ENCODE measurements around the gene STX11. TPM values are rescaled to one million over a fixed set of nuclear protein-coding genes. Genes with fewer than 3 reads are reported as not detected.
"Not testable (repeated sequence)": the region's sequence is repeated elsewhere in the genome, so short reads cannot be mapped to it uniquely, and the experiment has no call there.

The STX11 gene
- total RNA-seq, 1 donor from 2014 or later, result 12.9 TPM

DNA sequence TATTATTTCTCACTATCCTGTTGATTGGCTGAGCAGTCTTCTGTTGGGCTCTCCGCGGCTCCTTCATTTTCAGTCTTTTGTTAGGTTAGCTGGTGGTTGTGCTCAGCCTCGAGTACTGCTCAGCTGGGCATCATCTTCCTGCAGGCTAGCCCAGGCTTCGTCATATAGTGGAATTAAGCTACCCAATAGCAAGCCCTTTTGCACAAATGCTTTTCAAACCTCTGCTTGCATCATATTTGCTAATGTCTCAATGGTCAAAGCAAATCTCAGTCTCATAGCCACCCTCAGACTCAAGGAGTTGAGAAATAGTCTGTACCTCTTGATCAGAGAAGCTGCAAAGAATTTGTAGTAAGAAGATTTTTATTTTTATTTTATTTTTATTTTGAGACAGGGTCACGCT lies 23.7 kb downstream of the STX11 start:
- no peak for DNase-seq (ENCODE audit: low read depth, low spot score)

DNA sequence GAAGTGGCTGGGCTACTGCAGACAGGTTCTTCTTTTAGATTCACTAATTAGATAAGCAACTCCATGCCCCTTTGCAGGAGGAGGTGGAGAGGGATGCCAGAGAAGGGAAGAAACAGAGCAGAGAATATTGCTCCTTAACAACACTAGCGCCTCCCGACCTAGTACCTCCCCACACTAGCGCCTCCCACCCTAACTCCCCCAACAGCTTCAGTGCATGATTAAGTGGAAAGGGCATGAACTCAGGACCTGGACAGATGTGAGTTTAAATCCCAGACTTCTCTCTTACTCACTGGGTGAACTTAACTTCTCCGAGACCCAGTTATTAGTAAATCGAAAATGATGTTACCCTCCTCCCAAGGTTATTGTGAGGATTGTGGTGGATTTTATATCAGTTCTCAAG lies 25.7 kb downstream of the STX11 start:
- DNase-seq (ENCODE audit: low read depth, low spot score), result no peak

DNA sequence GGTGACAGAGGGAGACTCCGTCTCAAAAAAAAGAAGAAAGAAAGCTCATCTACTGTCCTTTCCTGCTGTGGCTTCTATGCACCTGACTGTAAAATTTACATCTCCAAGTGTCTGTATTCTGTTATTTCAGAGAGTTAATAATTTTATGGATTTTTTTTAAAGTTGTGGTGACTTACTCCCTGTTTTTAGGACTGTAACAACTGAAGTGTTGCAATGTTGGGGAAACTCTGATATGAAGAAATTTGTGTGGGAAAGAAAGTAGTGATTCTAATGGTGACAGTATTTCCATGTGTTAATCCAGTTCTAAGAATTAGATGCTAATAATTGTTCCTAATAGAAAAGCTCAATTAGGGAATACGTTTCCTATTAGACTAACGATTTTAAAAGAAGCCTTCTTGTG lies 27.4 kb downstream of the STX11 start:
- no peak for DNase-seq (ENCODE audit: low read depth, low spot score)

DNA sequence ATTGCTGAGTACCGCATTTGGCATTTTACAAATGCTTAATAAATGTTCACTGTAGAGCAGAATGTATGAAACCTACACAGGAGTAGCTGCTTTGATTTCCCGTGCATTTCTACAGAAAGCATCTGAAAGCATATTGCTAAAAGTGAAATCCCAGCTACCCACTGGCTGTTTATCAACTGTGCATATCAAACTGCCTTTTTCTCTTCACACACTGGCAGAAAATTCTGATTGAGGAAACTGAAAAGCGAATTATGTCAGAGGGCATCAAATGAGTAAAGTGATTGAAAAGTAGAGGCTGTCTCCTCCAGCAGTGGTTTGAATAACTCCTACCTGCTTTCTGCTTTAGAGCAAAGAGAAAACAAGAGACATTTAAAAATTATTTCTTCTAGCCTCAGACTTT lies 28.0 kb downstream of the STX11 start:
- no peak for DNase-seq (ENCODE audit: low read depth, low spot score)

DNA sequence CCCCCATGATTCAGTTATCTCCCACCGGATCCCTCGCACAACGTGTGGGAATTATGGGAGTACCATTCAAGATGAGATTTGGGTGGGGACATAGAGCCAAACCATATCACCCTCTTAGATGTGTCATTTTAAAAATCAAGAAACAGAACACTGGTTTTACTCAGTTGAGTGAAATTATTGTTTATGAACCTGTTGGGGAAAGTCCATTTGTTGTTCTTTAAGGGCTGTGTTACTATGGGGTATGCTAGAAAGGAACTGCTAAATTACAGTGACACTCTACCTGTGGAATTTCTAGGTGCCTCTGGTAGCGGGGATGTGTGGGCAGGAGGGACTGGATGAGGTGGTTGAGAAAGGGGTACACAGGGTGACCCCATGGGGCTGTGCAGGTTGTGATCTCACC lies 28.9 kb downstream of the STX11 start:
- DNase-seq (ENCODE audit: low read depth, low spot score), result no peak

DNA sequence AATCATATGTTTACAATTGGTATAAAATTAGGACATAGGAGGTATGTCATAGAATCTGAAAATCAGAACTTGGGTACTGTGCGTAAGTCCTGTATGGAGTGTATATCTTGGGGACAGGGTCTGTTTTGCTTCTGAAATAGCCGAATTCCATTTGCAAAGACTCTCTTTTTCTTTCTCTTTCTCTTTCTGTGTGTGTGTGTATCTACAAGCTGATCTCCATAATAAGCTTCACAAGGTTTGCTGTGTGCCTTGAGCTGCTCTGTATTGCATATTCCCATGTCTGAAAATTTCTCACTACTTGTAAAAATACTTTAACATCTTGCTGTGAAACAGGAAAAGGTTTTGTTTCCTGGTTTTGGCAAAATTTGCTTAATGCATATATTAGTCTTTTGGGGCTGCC lies 29.5 kb downstream of the STX11 start:
- no peak for DNase-seq (ENCODE audit: low read depth, low spot score)

DNA sequence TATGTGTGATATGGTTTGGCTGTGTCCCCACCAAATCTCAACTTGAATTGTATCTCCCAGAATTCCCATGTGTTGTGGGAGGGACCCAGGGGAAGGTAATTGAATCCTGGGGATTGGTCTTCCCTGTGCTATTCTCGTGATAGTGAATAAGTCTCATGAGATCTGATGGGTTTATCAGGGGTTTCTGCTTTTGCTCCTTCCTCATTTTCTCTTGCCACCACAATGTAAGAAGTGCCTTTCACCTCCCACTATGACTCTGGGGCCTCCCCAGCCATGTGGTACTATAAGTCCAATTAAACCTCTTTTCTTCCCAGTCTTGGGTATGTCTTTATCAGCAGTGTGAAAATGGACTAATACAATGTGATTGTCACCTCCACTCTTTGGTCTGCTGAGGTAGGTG lies 30.0 kb downstream of the STX11 start:
- DNase-seq (ENCODE audit: low read depth, low spot score), result not testable (repeated sequence)

DNA sequence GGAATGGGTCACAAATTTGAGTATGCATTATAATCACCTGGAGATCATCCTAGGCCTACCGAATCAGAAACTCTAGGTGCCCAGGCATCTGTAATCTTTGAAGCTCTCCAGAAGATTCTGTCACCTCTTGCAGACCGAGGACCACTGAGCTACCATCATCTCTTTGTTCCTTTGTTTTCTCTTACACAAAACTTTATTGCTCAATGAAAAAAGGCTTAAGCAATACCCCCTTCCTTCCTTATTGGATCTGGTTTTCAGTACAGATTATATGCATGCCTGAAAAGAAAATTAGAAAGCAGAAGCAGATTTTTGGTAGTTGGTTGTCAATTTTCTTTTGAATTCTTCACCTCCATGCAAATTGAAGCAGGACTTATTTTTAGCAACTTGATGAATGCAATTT lies 31.3 kb downstream of the STX11 start:
- no peak for DNase-seq (ENCODE audit: low read depth, low spot score)

DNA sequence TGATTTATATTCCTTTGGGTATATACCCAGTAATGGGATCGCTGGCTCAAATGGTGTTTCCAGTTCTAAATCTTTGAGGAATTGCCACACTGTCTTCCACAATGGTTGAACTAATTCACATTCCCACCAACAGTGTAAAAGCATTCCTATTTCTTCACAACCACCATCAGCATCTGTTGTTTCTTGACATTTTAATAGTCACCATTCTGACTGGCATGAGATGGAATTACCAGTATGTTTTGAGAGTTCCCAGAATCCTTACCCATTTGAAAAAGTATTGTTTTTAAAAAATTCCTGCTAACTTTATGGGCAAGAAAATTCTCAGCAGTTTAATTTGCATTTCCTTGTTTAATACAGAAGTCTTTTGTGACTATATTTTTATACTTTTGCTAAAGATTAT lies 33.9 kb downstream of the STX11 start:
- DNase-seq (ENCODE audit: low read depth, low spot score), result not testable (repeated sequence)

DNA sequence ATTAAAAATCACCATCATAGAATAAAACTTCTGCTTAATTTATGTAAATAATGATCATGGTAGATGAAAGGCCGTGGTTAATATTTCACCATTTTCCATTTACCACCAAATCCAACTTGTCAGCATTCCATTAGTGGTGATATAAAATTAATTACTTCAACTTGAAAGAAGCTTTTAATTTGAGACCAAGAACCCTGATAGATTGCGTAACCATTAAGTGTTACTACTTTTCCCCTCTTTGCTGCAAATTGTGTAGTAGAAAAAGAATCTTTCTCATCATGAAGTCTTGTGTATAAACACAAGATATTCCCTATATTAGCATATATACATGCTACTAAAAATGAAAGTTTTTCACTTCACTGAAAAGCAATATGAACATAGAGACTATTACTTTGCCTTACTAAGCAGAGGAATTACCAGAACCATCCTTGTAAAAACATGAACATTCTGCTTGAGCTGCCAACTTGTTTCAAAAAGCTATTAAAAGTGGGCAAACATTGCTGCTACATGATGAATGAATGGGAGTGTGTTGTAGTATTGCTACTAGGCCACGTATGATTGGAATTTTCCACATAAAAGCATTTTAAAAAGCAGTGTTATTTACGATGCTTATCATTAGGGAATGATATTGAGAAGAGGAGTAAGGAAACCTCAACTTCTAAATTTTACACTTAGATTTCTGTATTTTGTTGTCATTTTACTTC lies 35.0 kb downstream of the STX11 start:
- DNase-seq (ENCODE audit: low read depth, low spot score), result no peak

DNA sequence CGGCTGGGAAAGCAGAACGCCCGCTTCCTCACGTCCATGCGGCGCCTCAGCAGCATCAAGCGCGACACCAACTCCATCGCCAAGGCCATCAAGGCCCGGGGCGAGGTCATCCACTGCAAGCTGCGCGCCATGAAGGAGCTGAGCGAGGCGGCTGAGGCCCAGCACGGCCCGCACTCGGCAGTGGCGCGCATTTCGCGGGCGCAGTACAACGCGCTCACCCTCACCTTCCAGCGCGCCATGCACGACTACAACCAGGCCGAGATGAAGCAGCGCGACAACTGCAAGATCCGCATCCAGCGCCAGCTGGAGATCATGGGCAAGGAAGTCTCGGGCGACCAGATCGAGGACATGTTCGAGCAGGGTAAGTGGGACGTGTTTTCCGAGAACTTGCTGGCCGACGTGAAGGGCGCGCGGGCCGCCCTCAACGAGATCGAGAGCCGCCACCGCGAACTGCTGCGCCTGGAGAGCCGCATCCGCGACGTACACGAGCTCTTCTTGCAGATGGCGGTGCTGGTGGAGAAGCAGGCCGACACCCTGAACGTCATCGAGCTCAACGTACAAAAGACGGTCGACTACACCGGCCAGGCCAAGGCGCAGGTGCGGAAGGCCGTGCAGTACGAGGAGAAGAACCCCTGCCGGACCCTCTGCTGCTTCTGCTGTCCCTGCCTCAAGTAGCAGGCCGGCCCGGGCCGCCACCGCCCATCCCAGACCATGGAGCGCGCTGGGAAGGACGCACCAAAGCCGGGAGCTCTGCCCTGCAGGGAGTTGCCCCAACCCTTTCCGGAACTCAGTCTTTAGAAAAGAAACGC lies 36.7 kb downstream of the STX11 start:
- no peak for DNase-seq (ENCODE audit: low read depth, low spot score)

DNA sequence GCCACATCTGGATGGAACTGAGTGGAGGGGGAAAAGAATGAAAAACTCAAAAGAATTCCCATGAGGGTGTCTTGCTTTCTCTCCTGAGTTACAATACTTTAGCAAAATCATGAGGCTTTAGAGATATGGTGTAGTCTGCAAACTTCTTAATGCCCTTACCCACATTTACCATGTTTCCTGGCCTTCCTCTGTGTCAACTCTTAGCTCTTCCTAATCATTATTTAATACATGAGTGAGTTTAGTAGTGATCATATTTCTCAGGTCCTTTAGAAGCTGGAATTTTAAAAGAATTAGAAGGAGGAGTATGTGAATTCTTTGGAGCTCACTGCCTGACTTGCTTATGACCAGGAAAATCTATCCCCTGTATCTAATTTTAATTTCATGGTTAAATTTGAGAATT lies 39.0 kb downstream of the STX11 start:
- DNase-seq (ENCODE audit: low read depth, low spot score), result no peak

DNA sequence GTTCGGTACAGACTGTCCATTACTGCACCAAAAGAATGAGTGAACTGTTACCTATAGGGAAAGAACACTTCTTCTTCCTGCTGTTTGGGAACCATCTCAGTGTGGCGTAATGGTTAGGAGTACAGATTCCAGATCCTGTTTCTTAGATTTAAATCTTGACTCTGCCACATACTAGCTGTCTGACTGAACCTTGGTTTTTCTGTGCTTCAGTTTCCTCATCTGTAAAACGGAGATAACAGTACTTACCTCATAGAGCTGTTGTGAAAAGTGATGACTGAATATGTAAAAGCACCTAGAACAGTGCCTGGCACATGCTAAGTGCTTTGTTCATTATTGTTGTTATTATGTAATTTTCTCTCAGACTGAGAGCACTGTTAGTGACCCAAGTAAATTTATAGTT lies 39.8 kb downstream of the STX11 start:
- no peak for DNase-seq (ENCODE audit: low read depth, low spot score)

DNA sequence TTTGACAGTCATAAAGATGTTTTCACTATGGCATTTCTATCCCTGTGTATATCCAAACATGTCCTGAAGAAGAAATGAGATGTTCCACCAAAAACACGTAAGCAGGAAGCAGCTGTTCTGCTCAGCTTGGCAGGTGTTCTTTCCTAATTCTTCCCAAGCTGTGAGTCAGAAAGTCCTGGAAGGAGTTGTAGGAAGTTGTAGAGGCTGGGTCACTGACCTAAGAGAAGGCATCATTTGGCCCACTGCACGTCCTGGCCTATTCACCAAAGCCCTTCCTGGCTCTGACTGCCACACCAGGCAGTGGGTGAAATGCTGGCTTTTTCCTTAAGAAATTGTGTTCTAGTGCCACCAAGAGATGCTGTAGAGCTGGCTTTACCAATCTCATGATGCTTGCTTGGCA lies 40.3 kb downstream of the STX11 start:
- DNase-seq (ENCODE audit: low read depth, low spot score), result peak; percentile 91

DNA sequence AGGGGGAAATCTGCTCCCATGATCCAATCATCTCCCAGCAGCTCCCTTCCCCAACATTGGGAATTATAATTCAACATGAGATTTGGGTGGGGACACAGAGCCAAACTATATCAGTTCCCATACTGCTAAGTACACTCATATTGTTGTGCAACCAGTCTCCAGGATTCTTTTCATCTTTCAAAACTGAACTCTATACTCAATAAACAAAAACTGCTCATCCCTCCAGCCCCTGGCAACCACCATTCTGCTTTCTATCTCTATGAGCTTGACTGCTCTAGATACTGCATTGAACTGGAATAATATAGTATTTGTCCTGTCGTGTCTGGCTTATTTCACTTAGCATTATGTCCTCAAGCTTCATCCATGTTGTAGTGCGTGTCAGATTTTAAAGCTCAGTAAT lies 42.9 kb downstream of the STX11 start:
- DNase-seq (ENCODE audit: low read depth, low spot score), result no peak

DNA sequence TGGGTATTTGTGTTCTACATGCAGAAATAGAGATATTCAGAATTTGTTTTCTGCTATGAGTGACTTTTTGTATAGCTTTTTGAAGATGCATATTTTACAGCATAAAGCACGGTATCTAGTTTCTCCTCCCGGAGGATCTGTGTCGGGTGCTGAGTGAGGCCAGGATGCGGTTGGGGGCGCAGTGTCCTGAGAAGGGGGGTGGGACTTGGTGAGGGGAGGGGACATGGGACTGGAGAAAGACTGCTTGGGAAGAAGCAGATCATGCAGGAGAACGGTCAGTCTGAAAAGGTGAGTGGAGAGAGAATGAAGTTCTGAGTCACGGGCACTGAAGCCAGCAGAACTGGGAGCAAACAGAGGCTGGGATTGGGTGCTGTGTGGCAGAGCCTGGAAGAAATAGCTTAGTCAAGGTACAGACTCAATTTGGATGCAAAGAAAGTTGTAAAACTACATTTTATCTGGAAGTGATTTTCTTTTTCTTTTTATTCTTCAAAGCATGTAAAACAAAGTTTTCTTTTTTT lies 44.0 kb downstream of the STX11 start:
- no peak for DNase-seq (ENCODE audit: low read depth, low spot score)

DNA sequence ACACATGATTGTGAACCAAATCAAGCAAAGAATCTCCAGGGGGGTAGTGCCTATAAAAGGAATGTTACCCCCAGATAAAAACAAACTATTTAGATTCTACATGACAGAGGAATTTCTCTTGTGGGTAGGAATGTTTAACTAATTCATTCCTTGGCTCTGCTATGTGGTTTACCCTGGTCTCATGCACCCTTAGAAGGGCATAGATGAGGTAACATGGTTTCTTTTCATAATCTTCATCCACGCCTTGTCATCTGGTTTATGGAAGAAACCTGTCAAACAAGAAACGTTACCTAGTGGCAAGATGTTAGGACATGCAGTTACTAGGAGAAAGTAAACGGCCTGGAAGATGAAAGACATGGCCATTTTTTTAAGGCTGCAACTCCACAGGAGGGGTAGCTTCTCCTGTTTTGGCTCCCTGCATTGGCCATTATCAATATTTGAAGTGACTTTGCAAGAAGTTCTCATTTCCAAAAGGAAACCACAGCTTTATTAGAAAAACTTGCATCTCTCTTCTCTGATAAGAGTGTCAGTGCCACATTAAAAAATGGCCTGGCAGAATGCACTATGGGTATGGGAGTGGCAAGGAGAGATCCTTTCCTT lies 45.5 kb downstream of the STX11 start:
- DNase-seq (ENCODE audit: low read depth, low spot score), result no peak

DNA sequence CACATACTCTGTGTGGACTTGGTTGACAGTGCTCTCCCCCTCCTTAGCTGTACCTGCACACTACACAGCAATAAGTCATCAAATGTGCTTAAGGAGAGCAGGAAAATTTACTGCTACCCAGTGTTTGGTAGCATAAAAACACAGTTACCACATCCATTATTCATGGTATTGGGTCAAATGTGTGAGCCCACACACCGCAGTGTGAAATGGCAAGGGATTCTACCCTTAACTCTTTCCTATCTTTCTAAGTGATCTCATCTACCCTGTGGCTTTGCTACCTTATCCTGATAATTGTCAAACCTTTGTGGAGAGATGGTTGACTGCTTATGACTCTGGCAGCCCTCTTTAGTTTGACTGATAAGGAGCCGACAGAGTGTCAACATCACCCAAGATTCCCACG lies 47.6 kb downstream of the STX11 start:
- no peak for DNase-seq (ENCODE audit: low read depth, low spot score)

DNA sequence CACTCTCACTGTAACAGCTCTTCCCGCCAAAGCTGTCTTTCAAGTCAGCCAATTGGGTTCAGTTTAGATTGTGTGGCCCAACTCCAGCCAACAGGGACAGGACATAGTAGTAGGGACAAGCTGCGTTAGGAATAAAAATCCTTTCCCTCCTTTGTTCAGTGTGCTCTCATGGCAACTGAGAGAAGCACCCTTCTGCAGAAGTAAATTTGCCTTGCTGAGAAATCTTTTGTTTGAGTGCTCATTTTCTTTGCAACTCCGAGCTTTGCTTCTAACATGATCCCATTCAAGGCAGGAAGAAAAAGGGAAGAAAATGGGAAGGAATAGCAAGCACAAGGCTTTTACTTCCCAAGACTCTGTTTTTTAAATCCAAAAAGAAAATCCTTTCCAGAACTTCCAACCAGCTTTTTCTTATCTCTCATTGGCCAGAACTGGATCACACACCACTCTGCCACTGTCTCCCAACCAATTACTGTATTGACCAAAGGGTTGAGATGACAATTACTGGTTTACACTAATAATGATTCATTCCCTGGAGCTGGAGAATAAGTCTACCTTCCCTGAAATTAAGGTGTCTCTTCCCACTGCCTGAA lies 52.7 kb downstream of the STX11 start:
- DNase-seq (ENCODE audit: low read depth, low spot score), result no peak

DNA sequence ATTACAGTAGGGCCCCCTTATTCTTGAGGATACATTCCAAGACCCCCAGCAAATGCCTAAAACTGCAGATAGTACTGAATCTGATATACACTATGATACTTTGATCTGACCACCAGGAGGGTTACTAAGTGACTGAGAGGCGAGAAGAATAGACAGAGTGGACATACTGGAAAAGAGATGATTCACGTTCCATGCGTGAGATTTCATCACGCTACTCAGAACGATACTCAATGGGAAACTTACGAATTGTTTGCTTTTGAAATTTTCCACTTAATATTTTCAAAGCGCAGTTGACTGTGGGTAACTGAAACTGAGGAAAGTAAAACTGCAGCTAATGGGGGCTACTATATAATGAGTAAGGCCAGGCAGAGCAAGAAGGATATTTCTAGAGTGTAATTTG lies 60.8 kb downstream of the STX11 start:
- DNase-seq (ENCODE audit: low read depth, low spot score), result no peak

DNA sequence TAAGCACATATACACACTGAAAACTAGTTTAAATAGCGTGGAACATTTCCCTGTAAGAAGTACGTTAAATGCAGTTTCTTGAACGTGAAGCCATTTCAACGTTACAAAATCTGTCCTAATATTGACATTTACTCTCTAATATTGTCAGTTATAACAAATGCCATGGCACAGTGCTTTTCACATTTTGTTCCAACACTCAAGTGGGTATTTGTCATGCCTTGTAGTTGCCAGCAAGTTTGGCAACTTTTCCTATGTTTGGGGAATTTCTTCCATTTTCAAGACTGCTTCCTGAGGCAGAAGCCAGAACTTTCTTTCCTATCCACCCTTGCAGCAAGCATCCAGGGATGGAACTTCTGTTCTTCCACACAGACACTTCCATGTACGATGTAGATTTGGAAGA lies 63.0 kb downstream of the STX11 start:
- DNase-seq (ENCODE audit: low read depth, low spot score), result no peak

DNA sequence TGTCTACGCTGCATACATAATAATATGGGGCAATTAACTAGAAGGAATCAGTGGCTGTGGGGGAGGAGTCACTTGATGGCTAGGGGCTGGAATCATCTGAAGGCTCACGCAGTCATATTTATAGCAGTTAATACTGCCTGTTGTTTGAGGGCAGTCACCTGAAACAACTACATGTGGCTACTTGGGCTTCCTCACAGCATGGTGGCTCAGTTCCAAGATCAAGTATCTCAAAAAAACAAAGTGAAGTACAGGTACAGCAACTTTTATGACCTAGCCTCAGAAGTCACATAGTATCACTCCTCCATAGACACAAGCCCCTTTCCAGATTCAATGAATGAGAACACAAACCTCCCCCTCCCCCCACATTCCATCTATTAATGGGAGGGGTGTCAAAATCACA lies 63.7 kb downstream of the STX11 start:
- DNase-seq (ENCODE audit: low read depth, low spot score), result no peak
